ELR (cell line): ENCODE data around the gene ADK.
"Not testable (repeated sequence)": the region's sequence is repeated elsewhere in the genome, so short reads cannot be mapped to it uniquely, and the experiment has no call there.

Source experiments
- DNase-seq: peaks from one replicate; pipeline ENCODE4 v3.0.0-alpha.2; 2015; ENCODE audit warnings: low read depth

ADK gene

GRCh38 chr10:74488907-74489306 lies 337.9 kb downstream of the ADK start:
- DNase-seq: no peak

GRCh38 chr10:74490551-74490950 lies 339.5 kb downstream of the ADK start:
- DNase-seq: no peak

- DNase-seq: no peak
Measured at GRCh38 chr10:74491014-74491413, 340.0 kb downstream of the ADK start.

- not testable (repeated sequence) for DNase-seq
Measured at GRCh38 chr10:74496276-74496675, 345.3 kb downstream of the ADK start.

- DNase-seq: not testable (repeated sequence)
Measured at GRCh38 chr10:74498664-74499063, 347.6 kb downstream of the ADK start.

GRCh38 chr10:74500026-74500704 lies 349.1 kb downstream of the ADK start:
- DNase-seq: no peak

GRCh38 chr10:74500816-74501215 lies 349.8 kb downstream of the ADK start:
- peak; percentile 63 for DNase-seq

- DNase-seq: peak; percentile 90
Measured at GRCh38 chr10:74502963-74503608, 352.1 kb downstream of the ADK start.

GRCh38 chr10:74507951-74508350 lies 356.9 kb downstream of the ADK start:
- no peak for DNase-seq

- DNase-seq: no peak
Measured at GRCh38 chr10:74510594-74510993, 359.6 kb downstream of the ADK start.

- DNase-seq: no peak
Measured at GRCh38 chr10:74511051-74511450, 360.0 kb downstream of the ADK start.

GRCh38 chr10:74514322-74514721 lies 363.3 kb downstream of the ADK start:
- no peak for DNase-seq

- no peak for DNase-seq
Measured at GRCh38 chr10:74518061-74518460, 367.0 kb downstream of the ADK start.

- no peak for DNase-seq
Measured at GRCh38 chr10:74521526-74521925, 370.5 kb downstream of the ADK start.

- no peak for DNase-seq
Measured at GRCh38 chr10:74523199-74523598, 372.2 kb downstream of the ADK start.

- no peak for DNase-seq
Measured at GRCh38 chr10:74525885-74526284, 374.9 kb downstream of the ADK start.

- DNase-seq: not testable (repeated sequence)
Measured at GRCh38 chr10:74527611-74528010, 376.6 kb downstream of the ADK start.

GRCh38 chr10:74529205-74529604 lies 378.2 kb downstream of the ADK start:
- DNase-seq: no peak

GRCh38 chr10:74530981-74531380 lies 380.0 kb downstream of the ADK start:
- DNase-seq: no peak

GRCh38 chr10:74539317-74539716 lies 388.3 kb downstream of the ADK start:
- no peak for DNase-seq

GRCh38 chr10:74541375-74541774 lies 390.4 kb downstream of the ADK start:
- no peak for DNase-seq

- peak; percentile 42 for DNase-seq
Measured at GRCh38 chr10:74542077-74542476, 391.1 kb downstream of the ADK start.

GRCh38 chr10:74543276-74543675 lies 392.3 kb downstream of the ADK start:
- no peak for DNase-seq

GRCh38 chr10:74544106-74544505 lies 393.1 kb downstream of the ADK start:
- DNase-seq: peak; percentile 63
